ENCODE results near the gene TARS1.

GRCh38 chr5:33415811-33416354 is 24.9 kb upstream of the TARS1 start:
- no peak for TF ChIP-seq CTCF (IDR thresholded peaks at IDR 0.05; ENCODE audit: insufficient read depth, low read depth, low read length)
- TF ChIP-seq EZH2 (IDR thresholded peaks at IDR 0.05; ENCODE audit: insufficient read depth, low read length) = no peak
